HG03064 (cell line): ENCODE measurements around the gene ABCC4.

Experiments used
- ATAC-seq: cut with Tn5 transposase; IDR thresholded peaks from one replicate; pipeline ENCODE4 v1.9.1; 2021; ENCODE audit warnings: low read depth; ENCODE audit not compliant: unreplicated experiment

The ABCC4 gene

DNA sequence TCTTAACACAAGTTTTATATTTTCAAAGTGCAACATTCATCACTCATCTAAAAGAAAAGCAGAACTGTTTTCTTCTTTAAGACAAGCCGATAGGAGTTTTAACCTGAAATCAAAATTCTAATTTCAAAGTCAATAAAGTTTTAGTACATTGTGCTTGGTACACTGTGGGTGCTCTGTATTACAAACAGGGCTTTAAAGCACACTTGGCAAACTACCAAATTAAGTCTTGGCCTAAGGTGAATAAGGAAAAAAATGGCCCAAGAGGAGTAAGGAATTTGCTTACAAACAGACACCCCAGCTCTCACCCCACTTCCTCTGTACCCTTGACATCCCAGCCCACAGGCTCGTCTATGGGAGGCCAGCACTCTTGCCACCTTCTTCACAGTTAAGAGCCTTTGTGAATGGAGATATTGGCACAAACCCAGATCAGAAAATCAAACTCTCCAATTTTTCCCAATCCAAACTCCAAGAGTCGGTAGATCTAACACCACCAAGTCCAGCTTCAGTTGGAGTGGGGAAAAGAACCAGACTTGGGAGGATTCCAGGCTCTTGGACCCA, 66.0 kb downstream of the ABCC4 start:
- ATAC-seq = no peak

- peak; percentile 70 for ATAC-seq
These were observed 67.0 kb downstream of the ABCC4 start for GRCh38 chr13:95234242-95234641.

GRCh38 chr13:95233026-95233635, 68.1 kb downstream of the ABCC4 start:
- ATAC-seq = no peak

DNA sequence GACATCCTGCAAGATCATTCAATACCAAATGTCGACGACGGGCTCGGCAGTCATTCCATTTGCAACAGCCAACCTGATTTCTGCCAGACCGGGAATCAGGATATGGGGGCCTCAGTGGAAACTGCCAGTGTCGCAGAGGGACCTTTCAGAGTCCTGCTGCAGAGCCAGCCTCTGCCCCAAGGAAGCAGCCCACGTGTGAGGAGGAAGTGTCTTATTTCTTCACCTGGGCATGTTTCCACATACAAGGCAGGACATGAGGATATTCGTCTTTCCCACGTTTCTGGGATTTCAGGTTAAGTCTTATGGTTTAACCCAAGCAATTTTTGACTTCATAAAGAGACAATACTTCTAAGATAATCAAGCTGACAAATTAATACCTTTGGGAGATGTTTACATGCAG, 69.9 kb downstream of the ABCC4 start:
- ATAC-seq = no peak

DNA sequence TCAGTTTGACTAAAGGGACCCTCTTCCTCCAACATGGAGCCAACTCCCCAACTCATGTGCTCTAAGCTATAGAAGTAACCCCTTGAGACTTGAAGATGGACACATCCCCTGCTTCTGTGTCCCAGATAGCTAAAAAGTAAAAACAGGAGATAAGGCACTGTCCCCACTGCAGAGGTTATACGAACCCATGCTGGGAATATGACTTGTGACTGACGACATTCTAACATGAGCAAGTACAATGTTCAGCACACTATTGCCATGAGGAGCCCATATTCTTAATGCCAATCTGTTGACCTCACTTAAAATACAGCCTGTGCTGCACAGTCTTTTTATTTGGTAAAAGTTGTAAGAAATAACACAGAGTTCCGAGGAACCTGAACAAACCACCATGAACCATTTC, 71.4 kb downstream of the ABCC4 start:
- no peak for ATAC-seq

DNA sequence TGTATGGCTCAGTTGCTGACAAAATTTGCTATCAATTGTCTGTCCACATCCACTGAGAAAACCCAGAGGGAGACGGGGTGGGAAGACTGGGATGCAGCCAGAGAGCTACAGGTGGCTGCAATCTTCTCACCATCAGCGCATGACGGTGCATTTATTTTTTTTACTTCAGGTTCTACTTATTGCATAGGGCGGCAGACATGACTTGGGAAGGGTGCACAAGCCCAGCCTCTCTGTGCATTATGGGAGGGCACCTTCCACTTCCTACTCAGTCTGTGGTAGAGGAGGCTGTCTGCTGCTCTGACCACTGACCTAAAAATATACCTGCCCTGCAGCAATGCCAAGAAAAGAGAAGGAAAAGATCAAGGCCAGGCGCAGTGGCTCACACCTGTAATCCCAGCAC, 73.1 kb downstream of the ABCC4 start:
- no peak for ATAC-seq

GRCh38 chr13:95226932-95227695, 74.1 kb downstream of the ABCC4 start:
- ATAC-seq = peak; percentile 84

DNA sequence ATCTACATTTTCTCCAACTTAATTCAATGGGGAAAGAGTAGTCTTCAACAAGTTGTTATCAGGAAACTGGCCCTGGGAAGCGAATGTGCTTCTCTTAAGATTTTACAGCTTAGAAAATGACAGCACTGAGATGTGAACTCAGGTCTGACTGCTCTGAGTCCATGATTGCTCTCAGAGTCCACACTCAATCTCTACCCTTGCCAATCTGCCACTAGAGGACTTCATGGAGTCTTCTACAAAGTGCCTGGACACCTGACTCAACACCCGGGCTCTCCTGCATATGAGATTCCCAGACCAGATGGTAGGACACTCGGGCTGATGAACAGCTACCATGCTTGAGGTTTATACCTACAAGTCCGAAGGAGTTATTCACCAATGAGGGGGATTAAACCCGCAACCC, 74.8 kb downstream of the ABCC4 start:
- peak; percentile 0 for ATAC-seq

DNA sequence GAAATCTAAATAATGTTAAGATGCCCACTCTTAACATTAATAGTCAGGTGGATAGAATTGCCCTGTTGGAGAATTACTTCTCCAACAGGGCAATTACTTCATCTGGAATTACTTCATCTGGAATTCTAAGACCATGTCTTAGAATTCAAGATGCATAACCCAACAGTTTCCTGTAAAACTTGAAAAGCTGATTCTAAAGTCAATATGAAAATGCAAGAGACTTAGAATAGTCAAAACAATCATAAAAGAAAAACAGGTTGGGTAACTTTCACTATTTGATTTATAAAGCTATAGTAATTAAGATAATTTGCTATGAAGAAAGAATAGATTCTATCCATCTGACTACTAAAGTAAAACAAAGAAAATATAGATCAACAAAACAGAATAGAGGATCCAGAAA, 75.2 kb downstream of the ABCC4 start:
- no peak for ATAC-seq

DNA sequence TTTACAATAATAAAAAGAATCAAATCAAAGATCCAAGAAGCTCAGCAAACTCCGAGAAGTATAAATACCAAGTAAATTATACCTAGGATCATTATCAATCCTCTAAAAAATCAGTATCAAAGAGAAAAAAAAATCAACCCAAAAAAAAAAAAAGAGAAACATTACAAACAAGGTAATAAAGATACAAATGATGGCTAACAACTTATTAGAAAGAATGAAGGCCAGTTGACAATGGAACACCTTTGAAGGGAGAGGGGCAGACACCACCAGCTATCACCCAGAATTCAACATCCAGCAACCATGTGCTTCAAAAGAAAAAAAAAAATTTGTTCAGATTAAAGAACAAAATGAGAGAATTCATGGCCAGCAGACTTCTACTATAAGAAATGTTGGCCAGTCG, 77.2 kb downstream of the ABCC4 start:
- no peak for ATAC-seq

- peak; percentile 34 for ATAC-seq
These were observed 78.6 kb downstream of the ABCC4 start for GRCh38 chr13:95222733-95223018.

GRCh38 chr13:95221971-95222732, 79.1 kb downstream of the ABCC4 start:
- peak; percentile 50 for ATAC-seq

DNA sequence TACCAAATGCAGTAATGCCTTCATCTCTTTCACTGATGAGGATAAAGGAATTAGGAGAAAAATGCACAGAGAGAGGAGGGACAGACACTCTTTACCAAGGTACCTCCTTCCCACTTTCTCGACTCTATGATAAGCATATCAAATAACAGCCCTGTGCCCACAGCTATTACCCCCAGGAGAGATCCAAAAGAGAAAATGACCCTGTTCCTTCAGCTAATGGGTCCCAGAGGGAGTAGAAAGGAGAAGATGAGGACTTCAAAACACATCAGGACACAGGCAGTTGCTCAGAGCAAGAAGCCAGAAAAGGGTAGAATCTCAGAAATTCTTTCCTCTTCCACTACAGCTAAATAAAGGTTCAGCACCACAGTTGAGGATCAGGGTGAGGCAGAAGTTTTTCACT, 80.6 kb downstream of the ABCC4 start:
- no peak for ATAC-seq

DNA sequence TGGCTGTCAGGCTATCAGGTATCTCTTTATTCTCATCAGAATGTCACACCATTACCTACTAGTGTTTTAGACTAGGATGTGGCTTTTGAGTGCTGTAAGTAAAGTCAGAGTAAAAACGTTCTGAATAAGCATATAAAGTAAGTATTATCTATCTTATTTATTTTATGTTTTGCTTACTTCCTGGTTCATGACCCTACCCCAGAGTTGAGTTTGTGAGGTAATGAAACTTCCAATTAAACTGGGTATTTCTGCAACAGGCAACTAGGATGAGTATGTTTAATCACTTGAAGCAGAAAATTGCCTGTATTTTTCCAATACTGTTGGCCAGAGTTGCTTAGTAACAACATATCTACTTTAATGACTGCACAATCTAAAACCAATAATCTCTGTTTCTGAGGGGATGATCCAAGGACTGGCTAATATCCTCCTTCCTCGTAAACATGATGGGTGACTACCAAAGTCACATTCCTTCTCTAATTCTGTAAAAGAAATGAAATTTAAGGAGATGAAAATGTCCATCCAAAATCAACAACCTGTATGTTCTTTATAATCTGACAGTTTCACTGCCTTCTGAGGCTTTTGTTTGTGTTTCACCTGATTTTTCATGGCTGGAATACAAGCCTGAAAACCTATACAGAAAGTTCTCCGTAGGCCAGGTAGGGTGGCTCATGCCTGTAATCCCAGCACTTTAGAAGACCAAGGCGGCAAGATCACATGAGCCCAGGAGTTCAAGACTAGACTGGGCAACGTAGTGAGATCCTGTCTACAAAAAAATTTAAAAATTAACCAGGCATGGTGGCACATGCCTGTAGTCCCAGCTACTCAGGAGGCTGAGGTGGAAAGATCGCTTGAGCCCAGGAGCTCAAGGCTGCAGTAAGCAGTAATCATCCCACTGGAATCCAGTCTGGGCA, 83.1 kb downstream of the ABCC4 start:
- ATAC-seq = no peak

- ATAC-seq = no peak
These were observed 85.1 kb downstream of the ABCC4 start for GRCh38 chr13:95216182-95216581.

- ATAC-seq = no peak
These were observed 88.0 kb downstream of the ABCC4 start for GRCh38 chr13:95212983-95213850.

DNA sequence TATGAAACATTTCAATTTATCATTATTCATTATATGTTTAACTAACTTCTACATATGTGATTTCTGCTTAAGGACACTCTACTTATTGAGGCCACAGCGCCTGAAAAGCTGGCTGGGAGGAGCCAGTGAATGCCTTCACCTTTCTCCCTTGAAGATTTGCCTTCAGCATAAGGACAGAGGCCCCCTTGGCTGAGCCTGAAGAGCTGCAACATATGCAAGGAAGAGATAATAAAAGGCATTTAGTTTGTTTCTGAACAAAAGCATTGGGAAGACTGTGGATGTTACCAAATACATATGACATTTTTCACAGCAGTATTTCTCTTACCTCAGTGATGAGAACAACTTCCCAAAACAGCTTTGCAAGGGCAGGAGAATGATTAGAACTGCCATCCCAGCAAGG, 92.1 kb downstream of the ABCC4 start:
- ATAC-seq = no peak

- ATAC-seq = peak; percentile 95
These were observed 93.4 kb downstream of the ABCC4 start for GRCh38 chr13:95207769-95208366.

DNA sequence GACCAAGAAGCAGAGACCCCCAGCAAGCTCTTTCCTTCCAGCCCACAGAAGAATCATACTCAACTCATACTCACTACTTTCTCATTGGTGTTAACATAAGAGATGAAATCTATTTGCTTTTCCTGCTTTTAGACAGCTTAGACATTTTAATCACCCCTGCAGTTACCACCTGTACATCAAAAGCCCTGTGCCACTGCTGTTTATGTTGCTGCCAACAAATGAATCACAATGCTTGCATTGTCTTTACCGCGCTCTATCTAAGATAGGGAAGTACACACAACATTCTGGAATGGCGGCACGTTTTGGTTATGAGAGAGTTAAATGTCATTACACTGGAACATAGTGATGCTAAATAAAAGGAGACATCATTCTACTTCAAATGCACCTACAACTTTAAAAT, 95.1 kb downstream of the ABCC4 start:
- ATAC-seq = no peak
